Pons (tissue), 1 donor: ENCODE measurements around the gene SINHCAF.
A peak's percentile ranks its signal among the peaks of the same experiment; 100 is the strongest.
"Not testable (repeated sequence)": the region's sequence is repeated elsewhere in the genome, so short reads cannot be mapped to it uniquely, and the experiment has no call there.

Experiments used
- DNase-seq: peaks from one replicate; pipeline ENCODE4 v3.0.0-alpha.2; 2016; ENCODE audit warnings: low spot score

SINHCAF gene, protein sequence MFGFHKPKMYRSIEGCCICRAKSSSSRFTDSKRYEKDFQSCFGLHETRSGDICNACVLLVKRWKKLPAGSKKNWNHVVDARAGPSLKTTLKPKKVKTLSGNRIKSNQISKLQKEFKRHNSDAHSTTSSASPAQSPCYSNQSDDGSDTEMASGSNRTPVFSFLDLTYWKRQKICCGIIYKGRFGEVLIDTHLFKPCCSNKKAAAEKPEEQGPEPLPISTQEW

DNA sequence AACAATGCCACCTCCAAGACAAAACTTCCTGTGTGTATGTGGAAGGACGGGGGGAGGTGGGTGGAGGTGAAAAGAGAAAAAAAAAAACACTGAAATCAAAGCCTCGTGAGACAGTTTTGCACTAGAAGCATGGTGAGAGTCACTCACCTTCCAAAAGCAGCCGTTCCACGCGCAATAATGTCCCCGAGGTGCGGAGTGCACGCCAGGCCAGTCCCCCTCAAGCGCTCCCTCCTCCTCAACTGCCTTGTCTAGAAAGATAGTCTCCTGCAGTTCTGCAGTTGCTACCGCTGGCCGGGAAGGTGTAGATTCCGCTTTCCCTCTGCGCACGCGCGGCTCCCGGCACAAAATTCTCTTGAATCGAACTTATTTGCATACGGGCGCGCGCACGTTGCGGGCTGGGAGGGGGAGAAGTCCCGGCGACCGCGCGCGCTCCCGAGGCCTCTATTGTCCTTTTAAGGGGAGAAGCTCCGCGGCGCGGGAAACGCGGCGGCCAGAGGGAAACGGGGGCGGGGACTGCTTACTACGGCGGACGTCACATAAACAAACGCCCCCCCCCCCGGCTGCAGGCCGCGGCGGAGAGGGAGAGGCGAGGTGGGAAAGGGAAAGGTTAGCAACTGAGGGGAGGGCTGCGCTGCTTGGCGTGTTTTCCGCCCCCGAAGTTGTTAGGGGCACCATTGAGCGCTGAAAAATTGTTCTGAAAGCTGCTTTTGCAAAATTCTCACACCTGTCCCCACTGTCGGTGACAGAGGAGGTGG is at the start of gene SINHCAF:
SINHCAF (minus strand) TSS at position 274 of the 755 bp plus-strand sequence. CDS start 27,946 bp downstream, outside the sequence.
- DNase-seq = peak; percentile 99

DNA sequence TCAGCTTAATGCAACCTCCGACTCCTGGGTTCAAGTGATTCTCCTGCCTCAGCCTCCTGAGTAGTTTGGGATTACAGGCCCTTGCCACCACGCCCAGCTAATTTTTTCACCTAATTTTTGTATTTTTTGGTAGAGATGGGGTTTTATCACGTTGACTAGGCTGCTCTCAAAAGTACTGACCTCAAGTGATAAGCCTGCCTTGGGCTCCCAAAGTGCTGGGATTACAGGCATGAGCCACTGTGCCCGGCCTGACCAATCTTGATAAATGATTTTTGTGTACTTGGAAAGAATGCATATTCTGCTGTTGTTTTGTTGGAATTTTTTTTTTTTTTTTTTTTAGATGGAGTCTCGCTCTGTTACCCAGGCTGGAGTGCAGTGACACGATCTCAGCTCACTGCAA is 49.5 kb upstream of the SINHCAF start:
- not testable (repeated sequence) for DNase-seq

DNA sequence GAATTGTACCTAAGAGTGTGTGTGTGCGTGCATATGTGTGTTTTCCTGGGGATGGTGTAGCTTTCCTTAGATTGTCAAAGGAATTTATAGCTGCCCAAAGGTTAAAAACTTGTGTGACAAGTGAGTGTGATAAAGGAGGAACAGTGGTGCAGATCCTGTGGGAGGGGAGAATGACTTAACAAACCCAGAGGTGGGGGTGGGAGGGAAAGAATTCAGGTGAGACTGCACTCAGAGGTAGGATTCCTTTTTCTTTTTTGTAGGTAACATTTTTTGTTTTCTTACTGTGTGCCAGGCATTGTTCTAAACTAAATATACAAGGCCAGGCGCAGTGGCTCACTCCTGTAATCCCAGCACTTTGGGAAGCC is 45.3 kb upstream of the SINHCAF start:
- DNase-seq = no peak

DNA sequence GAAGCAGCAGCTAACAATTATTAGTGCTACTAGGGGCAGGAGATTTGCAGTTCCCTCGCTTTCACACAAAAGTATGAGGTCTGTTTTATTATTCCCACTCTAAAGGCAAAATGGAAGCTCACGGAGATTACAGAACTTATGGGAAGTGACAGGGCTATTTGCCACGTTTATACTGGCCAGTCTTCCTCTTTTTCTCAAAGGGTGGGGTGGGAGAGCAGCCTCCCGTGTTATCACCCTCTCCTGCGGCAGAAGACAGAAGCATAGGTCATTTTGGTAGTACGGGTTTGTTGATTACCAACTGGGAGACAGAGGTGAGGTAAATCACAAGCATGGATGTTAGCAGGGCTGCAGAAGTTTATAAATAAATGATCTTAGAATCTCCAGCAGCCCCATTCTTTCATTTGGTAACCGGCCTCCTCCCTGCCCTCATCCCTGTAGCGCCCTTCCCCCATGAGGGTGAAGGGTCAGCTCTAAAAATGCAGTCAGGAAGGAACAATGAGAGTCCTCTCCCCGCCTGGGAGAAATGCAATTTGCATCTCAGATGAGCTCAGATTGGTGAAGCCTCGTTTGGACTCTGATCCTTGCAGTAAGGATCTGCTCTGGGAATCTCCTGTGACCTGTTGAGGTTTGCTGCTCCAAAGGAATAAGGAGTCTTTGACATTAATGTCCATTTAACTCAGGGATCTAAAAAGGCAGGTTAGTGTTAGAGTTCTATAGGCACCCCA is 44.7 kb upstream of the SINHCAF start:
- no peak for DNase-seq

DNA sequence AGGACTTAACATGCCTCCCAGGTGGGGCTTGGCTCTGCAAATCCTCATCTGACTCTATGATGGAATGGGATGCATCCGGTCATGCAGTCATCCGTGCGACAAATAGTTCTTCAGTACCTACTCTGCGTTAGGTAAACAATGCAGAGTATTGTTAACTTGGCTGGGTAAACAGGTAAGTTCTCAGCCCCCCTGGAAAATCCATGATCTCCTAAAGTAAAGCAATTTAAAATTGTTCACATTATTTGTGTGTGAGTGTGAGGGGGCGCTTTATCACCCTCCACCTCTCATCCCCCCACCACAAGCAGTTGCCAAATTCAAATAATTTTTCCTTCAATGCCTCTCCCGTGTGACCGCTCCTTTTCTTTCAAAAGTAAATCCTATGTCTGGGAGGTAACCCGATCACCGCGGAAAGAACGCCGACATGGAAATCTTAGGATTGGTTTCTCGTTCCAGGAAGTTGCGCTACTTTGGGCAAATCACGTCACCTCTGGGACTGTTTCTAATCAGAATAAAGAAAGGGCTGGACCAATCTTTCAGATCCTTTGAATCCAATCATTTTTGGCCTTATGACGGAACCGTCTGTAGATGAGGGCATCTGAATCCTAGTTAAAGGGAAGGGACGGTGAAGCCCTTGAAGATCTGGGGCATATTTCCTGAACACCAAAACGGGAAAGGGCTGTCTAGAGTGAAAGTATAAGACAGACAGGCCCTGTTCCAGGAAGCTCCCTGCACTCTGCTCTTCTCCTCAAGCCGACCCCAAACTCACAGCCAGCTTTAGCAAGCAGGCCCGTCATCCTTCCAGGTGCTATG is 44.0 kb upstream of the SINHCAF start:
- no peak for DNase-seq

DNA sequence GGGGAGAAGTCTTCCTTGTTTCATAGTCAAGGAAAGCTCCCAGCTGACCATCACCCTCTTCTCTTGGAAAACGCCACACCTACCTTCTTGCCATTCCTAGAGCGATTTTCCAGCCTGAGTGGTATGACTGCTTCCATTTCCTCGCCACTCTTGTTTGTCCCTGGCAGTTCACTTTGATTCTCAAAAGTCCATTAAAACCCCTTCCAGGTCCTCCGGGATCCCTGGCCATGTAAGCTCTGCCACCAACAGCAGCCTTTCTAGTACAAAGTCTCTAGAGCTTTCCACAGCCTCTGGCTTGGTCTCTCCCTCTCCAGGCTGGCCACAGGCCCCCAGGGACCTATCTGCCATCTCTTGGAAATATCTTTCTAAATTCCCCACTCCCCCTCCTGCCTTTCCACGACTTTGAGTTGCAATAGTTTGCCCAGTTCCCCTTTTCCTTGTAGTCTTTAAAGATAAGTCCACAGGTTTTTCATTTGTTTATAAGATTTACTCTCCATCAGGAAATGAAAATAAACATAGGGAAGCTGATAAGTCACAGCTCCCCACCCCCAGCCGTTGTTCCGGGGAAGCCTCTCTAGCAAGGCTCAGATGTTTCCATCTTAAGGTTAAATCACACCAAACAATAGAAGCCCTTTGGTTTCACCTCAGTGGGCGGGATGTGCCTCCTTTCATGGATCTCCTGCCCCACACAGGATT is 42.9 kb upstream of the SINHCAF start:
- DNase-seq = no peak

DNA sequence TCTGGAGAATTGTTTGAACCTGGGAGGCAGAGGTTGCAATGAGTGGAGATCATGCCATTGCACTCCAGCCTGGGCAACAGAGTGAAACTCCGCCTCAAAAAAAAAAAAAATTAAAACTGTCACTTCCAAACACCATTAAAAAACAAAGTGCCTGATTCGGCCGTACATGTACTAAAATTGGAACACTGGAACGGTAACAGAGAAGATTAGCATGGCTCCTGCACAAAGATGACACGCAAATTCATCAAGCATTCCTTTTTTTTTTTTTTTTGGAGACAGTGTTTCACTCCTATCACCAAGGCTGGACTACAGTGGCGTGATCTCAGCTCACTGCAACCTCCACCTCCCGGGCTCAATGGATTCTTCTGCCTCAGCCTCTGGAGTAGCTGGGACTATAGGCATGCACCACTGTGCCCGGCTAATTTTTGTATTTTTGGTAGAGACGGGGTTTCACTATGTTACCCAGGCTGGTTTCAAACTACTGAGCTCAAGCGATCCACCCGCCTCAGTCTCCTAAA is 40.2 kb upstream of the SINHCAF start:
- DNase-seq = no peak

DNA sequence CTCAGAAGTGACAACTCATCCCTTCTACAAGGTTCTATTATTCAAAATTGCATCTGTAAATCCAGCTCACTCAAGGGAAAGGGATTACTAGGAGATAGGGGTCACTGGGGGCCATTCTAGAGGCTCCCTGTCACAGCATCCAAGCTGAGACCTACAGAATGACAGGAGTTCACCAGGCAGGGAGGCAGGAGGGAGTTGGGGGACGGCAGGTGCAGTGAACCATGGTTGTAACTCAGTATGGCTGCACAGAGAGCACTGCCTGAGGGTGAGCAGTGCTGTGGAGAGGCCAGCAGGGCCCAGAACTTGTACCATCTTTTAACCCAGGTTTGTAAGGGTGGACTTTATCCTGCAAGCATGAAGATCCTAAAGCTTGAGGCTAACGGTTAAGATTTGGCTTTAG is 37.9 kb upstream of the SINHCAF start:
- DNase-seq = no peak

DNA sequence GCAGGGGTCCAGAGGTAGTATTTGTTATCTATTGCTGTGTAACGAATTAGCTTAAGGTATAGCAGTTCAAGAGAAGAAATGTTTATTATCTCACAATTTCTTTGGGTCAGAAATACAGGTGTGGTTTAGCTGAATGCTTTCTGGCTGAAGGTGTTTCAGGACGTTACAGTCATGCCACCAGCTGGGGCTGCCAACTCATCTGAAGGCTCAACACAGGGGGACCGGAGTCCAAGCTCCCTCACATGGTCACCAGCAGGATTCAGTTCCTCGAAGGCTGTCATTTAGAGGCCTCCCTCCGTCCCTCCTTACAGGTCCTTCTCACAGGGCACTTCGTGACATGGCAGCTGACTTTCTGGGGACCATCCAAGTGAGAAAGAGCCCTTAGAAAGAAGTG is 37.5 kb upstream of the SINHCAF start:
- DNase-seq = no peak

DNA sequence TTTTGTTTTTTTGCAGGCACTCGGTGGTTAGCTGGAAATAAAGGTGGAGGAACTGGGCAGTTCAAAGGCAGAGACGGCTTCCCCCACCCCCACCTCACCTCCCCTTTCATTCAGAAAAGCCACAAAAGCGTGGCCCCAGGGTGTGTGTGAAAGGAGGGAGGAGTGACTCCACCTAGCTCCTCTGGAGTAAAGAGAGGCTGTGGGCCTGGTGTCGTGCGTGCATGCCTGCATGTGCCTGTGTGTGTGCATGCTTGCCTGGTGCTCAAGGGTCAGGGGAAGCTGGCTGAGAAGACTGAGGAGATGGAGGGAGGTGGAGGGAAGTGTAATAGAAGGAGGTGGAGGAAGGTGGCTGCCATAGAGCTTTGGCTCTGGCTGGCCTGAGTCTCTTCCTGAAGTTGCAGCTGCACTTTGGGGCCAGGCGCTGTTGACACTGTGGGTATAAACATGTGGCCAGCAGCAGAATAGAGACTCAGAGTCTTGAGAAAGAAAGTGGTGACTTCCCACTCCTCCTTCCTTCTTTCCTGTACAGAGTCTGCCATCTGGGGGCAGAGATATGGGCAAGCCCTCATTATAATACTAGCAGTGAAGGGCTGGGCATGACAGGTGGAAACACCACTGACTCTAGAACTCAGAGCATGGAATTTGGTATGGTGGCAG is 36.9 kb upstream of the SINHCAF start:
- DNase-seq = peak; percentile 49

DNA sequence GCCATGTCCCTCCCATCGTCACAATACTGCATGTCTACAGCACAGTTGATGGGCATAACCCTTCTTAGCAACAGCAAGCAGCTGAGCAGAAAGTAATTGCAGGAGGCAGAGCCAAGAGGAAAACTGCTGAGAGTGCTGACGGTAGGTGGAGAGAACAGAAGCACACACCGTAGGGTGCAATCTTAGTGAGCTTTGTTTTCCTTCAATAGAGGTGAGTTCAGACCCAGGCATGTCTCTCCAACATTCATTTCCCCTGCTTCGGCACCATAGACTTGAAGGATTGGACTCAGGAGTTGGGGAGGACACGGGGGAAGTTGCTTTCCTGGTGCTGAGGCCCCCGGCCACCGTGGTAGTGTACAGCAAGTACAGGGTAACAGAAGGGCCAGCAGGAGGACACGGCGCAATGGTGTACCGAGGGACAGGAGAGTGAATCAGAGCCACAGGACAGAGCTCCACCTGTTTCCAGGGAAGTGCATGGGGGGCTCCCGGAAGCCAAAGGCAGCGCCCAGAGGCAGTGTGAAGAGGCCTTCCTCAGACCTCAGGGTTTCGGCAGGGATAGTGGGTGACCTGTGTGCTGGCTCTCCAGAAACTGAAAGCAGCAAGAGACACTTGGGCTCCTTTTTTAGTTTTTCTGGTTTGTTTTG is 36.3 kb upstream of the SINHCAF start:
- no peak for DNase-seq

DNA sequence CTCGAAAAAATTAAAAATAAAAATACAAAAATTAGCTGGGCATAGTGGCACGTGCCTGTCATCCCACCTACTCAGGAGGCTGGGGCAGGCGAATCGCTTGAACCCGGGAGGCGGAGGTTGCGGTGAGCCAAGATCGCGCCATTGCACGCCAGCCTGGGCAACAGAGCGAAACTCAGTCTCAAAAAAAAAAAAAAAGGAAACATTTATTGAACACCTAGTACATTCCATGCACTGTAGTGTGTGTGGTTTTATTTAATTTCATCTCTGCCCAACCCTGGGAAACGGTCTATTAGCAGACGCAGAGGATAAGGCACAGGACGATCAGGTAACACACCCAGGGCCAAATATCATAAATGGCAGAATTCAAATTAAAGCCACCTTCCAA is 35.8 kb upstream of the SINHCAF start:
- no peak for DNase-seq

DNA sequence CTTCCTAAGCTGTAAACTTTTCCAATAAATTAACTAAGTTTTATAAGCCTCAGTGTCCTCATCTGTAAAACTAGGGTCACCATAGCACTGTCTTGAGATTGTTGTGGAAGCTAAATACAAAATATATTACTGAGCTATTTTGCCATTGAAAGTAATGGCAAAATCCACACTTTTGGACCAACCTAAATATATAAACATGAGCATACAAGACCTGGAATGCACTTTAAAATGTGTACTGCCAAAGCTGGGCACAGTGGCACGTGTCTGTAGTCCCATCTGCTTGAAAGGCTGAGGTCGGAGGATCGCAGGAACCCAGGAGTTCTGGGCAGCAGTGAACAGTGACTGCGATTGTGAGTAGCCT is 29.8 kb upstream of the SINHCAF start:
- no peak for DNase-seq

DNA sequence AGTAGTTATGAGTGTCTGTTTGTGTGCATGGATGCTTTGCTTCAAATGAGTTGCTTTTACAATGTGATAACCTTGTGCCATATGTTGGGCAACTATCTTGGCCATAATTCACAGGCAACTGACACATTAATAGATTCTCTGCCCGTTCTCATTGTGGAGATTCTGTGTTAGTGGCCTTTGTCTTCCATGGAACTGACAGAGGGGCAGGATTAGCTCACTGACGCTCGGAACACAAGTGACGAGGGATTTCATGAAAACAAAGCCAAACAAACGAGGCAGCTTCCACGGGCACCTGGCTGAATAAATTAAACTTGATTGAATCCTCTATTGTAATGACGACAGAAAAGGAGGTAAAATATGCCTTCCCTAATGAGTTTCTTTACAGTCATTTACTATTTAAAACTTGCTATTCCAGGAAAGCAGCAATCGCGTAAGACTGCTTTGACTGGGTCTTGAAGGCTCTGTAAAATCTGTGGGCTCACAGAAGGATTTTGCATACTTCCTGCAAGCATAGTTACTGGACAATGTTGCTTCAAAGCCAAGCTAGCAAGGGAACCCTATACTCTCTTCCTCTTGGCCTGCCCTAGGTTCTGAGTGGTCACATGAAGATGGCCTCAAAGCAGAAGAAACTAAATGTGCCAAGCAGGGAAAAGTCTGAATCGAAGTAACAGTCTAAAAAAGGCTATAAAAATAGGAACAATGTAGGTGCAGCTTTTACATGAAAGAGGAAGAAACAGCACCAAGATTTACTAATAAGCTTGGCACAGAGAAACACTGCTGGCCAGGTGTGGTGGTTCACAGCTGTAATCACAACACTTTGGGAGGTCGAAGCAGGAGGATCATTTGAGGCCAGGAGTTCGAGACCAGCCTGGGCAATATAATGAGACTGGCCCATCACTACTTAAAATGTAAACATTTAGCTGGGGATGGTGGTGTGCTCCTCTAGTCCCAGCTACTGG is 28.1 kb upstream of the SINHCAF start:
- DNase-seq = peak; percentile 80

DNA sequence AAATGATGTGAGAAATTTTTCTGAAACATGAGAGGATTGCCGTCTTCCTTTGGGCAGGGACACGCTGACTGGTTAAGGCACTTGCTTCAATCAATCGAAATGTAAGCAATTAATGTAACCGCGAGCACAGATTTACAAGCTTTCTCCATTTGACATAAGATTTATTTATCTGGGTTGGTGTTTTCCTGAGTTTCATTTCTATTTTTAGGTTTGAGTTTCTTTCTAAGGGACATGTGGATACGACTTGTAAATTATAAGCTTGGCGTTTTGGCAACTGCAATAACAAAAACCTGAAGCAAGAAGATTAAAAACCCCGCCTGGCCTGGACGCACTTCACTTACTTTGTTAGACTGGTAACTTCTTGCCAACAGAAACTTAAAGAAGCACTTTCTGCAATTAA is 20.3 kb upstream of the SINHCAF start:
- no peak for DNase-seq

DNA sequence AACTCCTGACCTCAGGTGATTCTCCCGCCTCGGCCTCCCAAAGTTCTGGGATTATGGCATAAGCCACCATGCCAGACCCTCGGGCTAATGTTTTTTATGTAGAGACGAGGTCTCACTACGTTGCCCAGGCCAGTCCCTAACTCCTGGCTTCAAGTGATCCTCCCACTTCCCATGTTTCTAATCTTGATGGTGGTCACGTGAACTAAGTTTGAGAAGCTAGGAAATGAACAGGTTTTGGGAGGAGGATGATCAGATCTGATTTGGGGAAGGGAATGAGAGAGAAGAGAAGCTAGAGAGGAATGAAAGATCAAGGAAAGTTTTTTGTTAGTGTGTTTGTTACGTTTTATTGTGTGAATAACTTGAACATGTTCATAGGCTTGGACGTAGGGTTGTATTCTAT is 17.2 kb upstream of the SINHCAF start:
- no peak for DNase-seq

DNA sequence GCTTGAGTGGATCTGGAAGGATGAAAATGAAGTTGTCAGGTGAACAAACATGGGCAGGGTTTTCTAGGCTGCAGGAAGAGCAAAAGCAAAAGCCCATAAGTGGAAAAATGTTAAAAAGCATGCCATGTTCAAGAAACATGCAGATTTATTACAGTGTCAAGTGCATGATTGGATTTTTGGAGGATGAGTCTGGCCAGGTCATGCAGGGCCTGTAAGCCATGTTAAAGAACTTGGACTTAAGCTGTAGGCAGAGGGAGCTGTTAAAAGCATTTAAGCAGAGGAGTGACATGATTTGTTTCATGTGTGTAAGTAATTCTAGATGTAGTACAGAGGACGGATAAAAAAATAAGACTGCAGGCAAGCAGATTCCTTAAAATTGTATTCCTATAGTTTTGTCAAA is 16.3 kb upstream of the SINHCAF start:
- DNase-seq = no peak

DNA sequence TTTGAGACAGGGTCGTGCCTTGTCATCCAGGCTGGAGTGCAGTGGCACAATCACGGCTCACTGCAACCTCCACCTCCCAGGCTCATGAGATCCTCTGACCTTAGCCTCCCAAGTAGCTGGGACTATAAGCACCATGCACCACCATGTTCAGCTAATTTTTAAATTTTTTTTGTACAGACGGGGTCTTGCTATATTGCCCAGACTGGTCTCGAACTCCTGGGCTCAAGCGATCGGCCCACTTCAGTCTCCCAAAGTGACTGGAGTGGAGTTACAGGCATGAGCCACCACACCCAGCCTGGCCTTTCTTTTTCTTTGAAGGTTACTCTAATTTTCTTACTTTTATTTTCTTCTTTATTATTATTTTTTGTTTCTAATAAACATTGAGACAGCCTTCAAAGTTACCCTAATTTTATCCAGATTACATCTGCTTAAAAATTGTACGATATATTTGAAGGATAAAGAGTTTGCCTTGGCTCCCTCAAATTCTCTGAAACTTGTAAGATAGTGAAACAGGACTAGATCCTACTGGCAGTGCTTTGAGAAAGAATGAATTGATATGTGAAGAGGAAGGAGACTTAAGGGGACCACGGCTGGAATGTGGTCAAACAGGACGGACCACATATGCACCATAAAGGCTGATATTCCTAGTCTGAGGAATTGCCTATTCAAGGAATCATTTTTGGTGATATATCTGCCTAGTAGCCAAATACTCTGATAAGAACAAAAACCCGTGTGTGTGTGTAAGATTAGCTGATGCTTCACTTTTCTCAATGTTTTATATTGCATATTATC is 14.1 kb upstream of the SINHCAF start:
- DNase-seq = no peak

DNA sequence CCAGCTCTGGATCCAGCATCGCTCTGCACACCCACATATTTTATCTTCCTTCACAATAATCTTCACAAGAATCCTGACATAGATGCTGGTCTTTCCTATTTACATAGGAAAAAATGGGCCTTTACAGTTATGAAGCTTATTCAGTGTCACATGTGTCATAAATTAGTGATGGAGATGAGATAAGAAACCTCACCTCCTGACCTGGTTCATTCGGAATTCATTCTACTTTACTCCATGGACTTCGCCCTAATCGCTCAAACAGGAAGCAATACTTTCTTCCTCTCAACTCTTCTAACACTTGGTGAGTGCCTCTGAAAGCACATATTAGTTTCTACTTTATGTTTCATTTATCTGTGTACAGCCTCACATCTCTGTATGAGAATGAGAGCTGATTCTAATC is 12.0 kb upstream of the SINHCAF start:
- DNase-seq = no peak
